Mesothelial cell of epicardium (in vitro differentiated cells): ENCODE measurements around the gene UBXN7. TPM values are rescaled to one million over a fixed set of nuclear protein-coding genes. Genes with fewer than 3 reads are reported as not detected.

ENCODE experiments used
- DNase-seq, 2 experiments: peaks; one replicate each; pipeline ENCODE4 v3.0.0; 2021; ENCODE audit warnings: low spot score in 2 of 2; ENCODE audit not compliant: unreplicated experiment in 2 of 2
- H3K27ac Mint-ChIP-seq: 2 replicates; pipeline ENCODE4 v1.8.0; 2021; ENCODE audit warnings: mixed read lengths
- H3K27me3 Mint-ChIP-seq: 2 replicates; pipeline ENCODE4 v1.8.0; 2021; ENCODE audit warnings: low read depth, mixed read lengths
- H3K36me3 Mint-ChIP-seq: 2 replicates; pipeline ENCODE4 v1.8.0; 2021; ENCODE audit warnings: mixed read lengths
- H3K4me1 Mint-ChIP-seq: 2 replicates; pipeline ENCODE4 v1.8.0; 2021; ENCODE audit warnings: mixed read lengths
- H3K4me3 Mint-ChIP-seq: 2 replicates; pipeline ENCODE4 v1.8.0; 2021; ENCODE audit warnings: mild to moderate bottlenecking, moderate library complexity, mixed read lengths
- H3K9me3 Mint-ChIP-seq: 2 replicates; pipeline ENCODE4 v1.8.0; 2021; ENCODE audit warnings: mixed read lengths
- CTCF ChIP-seq: fragments of 200-600 bp; sonication (generic); IDR thresholded peaks from one replicate; pipeline ENCODE4 v1.5.0; 2021; ENCODE audit warnings: antibody characterized with exemption; ENCODE audit not compliant: unreplicated experiment
- total RNA-seq: library from RNA; stranded (reverse); gene quantifications from 3 replicates; pipeline ENCODE4 v1.2.1, GENCODE V29; 2021

UBXN7 gene
- total RNA-seq, 1 donor from 2014 or later: 109 TPM

GRCh38 chr3:196298521-196298920 is 133.7 kb downstream of the UBXN7 start:
- no peak for DNase-seq
- no peak overlapping the region for H3K27ac Mint-ChIP-seq
- H3K9me3 Mint-ChIP-seq: no peaks in the 10 kb centered on the region
- TF ChIP-seq CTCF: no peak
- H3K27me3 Mint-ChIP-seq: no peaks in the 10 kb centered on the region
- H3K36me3 Mint-ChIP-seq: peaks cover 15% of the 10 kb centered on the region
- H3K4me1 Mint-ChIP-seq: no peaks in the 10 kb centered on the region
- no peak overlapping the region for H3K4me3 Mint-ChIP-seq

Other genes with a start within 250 kb of the UBXN7 start
- 0.31 to 0.34 TPM in 2 of 3 replicates, not detected in the other for gene ZDHHC19, start 221.0 kb downstream of the UBXN7 start, total RNA-seq
- gene SLC51A, start 215.9 kb downstream of the UBXN7 start, total RNA-seq: 0.57 to 0.80 TPM in 2 of 3 replicates, not detected in the other
- gene PCYT1A, start 144.7 kb downstream of the UBXN7 start, total RNA-seq: 37.3 to 40.0 TPM (median 38.8 TPM) in 3 replicates
- 17.5 to 18.5 TPM (median 17.6 TPM) in 3 replicates for gene DYNLT2B, start 114.2 kb downstream of the UBXN7 start, total RNA-seq
- gene TM4SF19, start 94.0 kb downstream of the UBXN7 start, total RNA-seq: not detected in 3 replicates
- 19.5 to 21.3 TPM (median 21.0 TPM) in 3 replicates for gene RNF168, start 71.3 kb upstream of the UBXN7 start, total RNA-seq
- not detected in 3 replicates for gene SMCO1, start 82.9 kb upstream of the UBXN7 start, total RNA-seq
- 12.3 to 15.7 TPM (median 13.4 TPM) in 3 replicates for gene WDR53, start 136.1 kb upstream of the UBXN7 start, total RNA-seq
- gene FBXO45, start 136.2 kb upstream of the UBXN7 start, total RNA-seq: 9.1 to 9.4 TPM (median 9.4 TPM) in 3 replicates
- 0.72 to 1.3 TPM (median 0.93 TPM) in 3 replicates for gene NRROS, start 207.3 kb upstream of the UBXN7 start, total RNA-seq